ENCODE results near the gene PABPC1L.

The PABPC1L gene

GRCh38 chr20:44931911-44932310, 22.1 kb downstream of the PABPC1L start:
- no peak overlapping the region for H3K27ac ChIP-seq
- TF ChIP-seq, protein P1, sequence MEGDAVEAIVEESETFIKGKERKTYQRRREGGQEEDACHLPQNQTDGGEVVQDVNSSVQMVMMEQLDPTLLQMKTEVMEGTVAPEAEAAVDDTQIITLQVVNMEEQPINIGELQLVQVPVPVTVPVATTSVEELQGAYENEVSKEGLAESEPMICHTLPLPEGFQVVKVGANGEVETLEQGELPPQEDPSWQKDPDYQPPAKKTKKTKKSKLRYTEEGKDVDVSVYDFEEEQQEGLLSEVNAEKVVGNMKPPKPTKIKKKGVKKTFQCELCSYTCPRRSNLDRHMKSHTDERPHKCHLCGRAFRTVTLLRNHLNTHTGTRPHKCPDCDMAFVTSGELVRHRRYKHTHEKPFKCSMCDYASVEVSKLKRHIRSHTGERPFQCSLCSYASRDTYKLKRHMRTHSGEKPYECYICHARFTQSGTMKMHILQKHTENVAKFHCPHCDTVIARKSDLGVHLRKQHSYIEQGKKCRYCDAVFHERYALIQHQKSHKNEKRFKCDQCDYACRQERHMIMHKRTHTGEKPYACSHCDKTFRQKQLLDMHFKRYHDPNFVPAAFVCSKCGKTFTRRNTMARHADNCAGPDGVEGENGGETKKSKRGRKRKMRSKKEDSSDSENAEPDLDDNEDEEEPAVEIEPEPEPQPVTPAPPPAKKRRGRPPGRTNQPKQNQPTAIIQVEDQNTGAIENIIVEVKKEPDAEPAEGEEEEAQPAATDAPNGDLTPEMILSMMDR (IDR thresholded peaks at IDR 0.05): no peak
- no peak for TF ChIP-seq ZFX (IDR thresholded peaks at IDR 0.05; ENCODE audit: borderline replicate concordance)

GRCh38 chr20:44932916-44933315, 23.1 kb downstream of the PABPC1L start:
- H3K27ac ChIP-seq: no peak overlapping the region
- TF ChIP-seq ZFX (IDR thresholded peaks at IDR 0.05; ENCODE audit: borderline replicate concordance): no peak
- TF ChIP-seq, protein P1 (IDR thresholded peaks at IDR 0.05): no peak

DNA sequence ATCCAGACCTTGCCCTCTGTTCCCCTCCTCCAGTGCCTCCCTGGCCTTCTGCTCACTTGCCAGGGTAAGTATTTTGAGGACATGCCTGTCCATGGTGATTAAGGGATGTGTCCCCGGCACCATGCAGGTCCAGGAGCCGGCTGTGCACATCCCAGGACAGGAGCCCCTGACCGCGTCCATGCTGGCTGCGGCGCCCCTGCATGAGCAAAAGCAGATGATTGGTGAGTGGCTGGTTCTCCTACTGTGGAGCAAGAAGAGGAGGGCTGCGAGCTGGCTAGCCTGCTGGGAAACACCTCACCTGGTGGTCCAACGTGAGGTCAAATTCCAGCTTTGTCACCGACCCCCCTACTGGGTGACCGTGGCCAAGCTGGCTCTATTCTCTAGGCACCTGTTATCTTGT, 26.6 kb downstream of the PABPC1L start:
- no peak overlapping the region for H3K27ac ChIP-seq
- no peak for TF ChIP-seq ZFX (IDR thresholded peaks at IDR 0.05; ENCODE audit: borderline replicate concordance)
- TF ChIP-seq, protein P1 (IDR thresholded peaks at IDR 0.05): no peak

- H3K27ac ChIP-seq: no peak overlapping the region
- TF ChIP-seq ZFX (IDR thresholded peaks at IDR 0.05; ENCODE audit: borderline replicate concordance): no peak
- TF ChIP-seq, protein P1 (IDR thresholded peaks at IDR 0.05): no peak
These were observed 28.8 kb downstream of the PABPC1L start for GRCh38 chr20:44938637-44939036.

DNA sequence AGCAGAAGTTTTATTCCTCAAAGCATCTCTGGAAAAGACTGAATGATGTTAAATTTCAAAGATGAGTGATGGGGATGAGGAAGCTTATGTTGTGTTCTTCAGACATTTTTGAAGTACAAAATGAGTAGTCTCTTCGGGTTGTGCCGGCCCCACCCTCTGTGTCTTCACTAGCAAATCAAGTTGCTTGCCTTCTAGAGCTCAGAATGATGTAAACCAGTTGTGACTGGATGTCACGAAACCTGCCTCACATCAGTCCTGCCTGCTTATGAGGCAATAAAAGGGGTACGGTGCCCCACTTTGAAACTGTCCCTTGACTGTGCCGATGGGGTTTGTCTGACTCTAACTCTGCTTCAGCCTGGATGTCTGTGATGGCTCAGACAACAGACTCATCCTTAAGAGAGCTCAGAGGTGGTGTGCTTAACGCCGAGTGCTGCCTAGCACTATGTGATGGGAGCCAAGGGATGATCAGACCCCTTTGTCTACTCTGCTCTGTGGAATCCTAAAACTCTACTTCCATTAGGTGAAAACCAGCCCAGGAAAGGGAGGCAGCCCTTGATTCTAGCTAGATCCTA, 31.3 kb downstream of the PABPC1L start:
- H3K27ac ChIP-seq: no peak overlapping the region
- TF ChIP-seq, protein P1 (IDR thresholded peaks at IDR 0.05): no peak
- TF ChIP-seq ZFX (IDR thresholded peaks at IDR 0.05; ENCODE audit: borderline replicate concordance): no peak

GRCh38 chr20:44942264-44942973, 32.6 kb downstream of the PABPC1L start:
- TF ChIP-seq ZFX (IDR thresholded peaks at IDR 0.05; ENCODE audit: borderline replicate concordance): no peak
- TF ChIP-seq, protein P1 (IDR thresholded peaks at IDR 0.05): no peak
- H3K27ac ChIP-seq: no peak overlapping the region

- no peak for TF ChIP-seq ZFX (IDR thresholded peaks at IDR 0.05; ENCODE audit: borderline replicate concordance)
- TF ChIP-seq, protein P1 (IDR thresholded peaks at IDR 0.05): no peak
- H3K27ac ChIP-seq: no peak overlapping the region
These were observed 34.0 kb downstream of the PABPC1L start for GRCh38 chr20:44943828-44944227.
